Activated CD4-positive, CD25-positive, alpha-beta regulatory T cell treated with anti-CD3 and anti-CD28 coated beads, Interleukin-2, amount 50 U/mL, for 72 hours (primary cell): ENCODE data around the gene MALRD1.
"Not testable (repeated sequence)": the region's sequence is repeated elsewhere in the genome, so short reads cannot be mapped to it uniquely, and the experiment has no call there.

Experiments used
- DNase-seq: peaks from one replicate; pipeline ENCODE4 v3.0.0; 2021

MALRD1 gene

DNA sequence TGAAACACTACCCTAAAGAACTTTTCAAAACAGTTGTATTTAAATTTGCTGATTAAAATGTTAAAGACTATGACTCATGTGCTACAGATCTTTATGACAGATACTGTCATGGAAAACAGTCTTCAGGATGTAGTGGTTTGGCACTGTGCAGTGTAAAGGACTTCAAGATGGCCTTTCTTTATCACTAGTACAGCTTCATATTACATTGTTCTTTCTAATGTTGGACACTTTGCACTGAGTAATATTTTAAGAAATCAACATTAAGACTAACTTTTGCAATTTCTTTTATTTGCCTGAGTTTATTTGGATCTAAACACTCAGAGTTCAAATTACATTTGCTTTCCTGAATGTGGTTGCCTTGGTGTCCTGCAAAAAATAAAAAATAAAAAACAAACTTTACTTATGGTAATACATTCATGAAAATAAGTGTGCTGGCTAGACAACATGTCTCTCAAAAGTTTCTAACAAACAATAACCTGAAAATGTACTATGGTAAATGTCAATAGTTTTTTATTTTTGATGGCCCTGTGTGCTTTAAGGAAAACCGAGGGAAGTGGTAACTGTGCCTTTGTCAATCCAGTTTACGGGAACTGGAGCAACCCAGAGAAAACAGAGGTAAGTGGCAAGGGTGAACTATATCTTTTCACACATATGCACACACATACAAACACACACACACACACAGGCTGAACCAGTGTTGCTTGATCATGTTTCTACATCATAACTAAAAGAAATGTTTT, 681.7 kb downstream of the MALRD1 start:
- no peak for DNase-seq

DNA sequence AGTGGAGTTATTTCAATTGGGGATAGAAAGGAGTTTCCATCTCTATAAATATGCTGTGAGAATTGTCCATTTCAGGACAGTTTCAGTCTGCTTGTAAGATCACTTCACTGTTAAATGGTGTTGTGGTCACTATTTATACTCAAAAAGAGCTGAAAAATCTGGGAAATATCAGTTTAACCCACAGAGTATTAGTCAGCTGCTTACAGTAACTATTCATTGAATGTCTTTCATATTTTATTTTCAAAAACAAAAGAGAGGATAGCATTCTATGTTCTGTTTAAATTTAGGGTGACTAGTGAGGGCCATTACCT, 682.3 kb downstream of the MALRD1 start:
- DNase-seq, result no peak

DNA sequence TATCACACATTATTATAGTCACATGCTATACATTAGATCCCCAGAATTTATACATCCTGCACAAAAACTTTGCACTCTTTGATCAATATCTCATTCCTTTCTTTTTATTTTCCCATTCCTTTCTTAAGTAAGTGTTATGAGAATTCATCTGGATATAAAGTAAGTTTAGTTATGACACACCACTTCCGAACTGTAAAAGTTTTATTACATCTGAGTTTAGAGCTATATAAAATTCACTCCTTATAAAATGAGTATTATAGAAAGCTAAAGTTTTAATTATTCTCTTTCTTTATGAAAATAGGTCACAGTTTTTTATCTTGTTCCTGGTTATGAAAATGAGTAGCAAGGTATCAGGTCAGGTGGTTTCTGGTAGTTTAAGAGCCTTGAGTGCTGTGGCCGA, 683.0 kb downstream of the MALRD1 start:
- DNase-seq, result no peak

DNA sequence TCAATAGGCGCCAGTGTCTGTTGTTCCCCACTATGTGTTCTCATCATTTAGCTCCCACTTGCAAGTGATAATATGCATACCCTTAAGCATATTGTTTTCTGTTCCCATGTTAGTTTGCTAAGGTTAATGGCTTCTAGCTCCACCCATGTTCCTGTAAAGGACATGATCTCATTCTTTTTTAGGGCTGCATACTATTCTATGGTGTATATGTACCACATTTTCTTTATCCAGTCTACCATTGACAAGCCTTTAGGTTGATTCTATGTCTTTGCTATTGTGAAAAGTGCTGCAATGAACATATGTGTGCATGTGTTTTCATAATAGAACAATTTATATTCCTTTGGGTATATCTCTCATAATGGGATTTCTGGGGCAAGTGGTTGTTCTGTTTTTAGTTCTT, 689.8 kb downstream of the MALRD1 start:
- no peak for DNase-seq

DNA sequence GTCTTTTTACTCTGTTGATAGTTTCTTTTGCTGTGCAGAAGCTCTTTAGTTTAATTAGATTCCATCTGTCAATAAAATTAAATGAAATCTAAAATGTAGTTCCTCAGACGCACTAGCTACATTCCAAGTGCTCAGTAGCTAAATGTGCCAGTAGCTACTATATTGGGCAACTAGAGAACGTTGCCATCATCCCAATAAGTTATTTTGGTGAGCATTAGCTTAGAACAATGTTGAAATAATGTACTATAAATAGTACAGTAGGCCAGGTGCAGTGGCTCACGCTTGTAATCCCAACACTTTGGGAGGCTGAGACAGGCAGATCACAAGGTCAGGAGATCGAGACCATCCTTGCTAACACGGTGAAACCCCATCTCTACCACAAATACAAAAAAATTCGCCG, 690.6 kb downstream of the MALRD1 start:
- not testable (repeated sequence) for DNase-seq

DNA sequence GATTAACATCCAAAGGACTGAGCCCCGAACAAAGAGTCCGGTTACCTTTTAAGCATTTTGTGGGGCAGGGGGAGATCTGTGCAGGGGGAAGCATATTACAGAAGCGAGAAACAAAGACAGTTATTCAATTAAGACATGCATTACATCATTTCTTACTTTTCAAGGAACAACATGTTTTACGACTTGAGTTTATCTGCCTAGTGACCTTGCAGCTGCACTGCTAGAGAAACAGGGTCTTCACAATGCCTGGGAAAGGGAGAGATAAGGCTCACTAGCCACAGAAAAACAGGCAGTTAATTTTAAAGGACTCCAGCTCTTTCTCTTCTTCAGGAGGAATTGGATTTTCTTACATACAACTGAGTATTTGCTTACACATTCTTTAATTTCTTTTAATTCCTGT, 693.5 kb downstream of the MALRD1 start:
- DNase-seq, result not testable (repeated sequence)

DNA sequence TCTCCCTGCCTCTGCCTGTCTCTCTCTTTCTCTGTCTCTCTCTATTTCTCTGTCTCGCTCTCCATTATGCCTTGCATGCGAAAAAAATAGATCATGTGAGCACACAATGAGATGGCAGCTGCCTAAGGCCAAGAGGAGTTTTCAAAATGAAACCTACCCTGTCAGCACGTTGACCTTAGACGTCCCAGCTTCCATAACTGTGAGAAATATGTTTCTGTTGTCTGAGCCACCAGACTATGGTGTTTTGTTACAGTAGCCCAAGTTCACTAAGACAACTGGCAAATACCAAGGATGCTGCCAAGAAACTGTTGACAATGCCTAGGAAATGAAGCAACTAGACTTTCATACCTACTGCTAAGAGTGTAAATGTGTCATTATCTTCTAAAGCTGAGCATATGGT, 697.1 kb downstream of the MALRD1 start:
- no peak for DNase-seq

DNA sequence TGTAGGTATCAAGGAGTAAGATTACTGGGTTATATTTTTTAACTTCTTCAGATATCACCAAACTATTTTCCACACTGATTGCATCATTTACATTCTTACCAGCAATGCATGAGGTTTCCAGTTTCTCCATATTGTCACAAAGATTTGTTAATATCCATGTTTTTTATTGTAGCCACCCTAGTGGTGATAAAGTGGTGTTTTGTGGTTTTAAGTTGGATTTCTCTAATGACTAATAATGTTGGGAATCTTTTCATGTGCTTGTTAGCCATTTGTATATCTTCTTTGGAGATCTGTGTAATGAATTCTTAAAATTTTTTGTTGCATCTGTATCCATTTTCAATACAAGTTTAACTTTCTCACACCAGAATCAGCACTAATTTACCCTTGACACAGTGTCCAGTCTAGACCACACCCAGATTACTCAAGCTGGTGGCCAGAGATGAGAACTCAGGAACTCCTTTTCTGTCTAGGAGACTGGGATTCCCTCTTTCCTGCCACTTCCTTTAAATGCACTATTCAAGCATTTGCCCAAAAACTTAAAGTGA, 700.7 kb downstream of the MALRD1 start:
- DNase-seq, result no peak

DNA sequence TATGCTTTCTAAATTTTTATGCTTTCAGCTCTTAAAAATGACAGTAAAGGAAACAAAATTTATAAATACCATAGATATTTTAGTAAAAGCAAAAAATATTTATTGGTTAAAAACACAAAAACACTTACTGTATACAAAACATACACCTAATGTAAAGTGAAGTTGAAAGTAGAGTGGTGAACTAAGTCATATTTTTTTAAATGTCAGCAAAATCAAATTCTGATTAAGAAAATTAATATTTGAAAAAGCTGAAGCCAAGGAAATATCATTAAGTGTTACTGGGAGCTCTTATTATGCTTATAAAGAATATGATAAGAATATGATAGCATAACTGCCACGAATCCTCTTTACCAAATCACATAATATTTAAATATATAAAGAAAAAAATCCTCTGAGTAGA, 702.4 kb downstream of the MALRD1 start:
- no peak for DNase-seq

DNA sequence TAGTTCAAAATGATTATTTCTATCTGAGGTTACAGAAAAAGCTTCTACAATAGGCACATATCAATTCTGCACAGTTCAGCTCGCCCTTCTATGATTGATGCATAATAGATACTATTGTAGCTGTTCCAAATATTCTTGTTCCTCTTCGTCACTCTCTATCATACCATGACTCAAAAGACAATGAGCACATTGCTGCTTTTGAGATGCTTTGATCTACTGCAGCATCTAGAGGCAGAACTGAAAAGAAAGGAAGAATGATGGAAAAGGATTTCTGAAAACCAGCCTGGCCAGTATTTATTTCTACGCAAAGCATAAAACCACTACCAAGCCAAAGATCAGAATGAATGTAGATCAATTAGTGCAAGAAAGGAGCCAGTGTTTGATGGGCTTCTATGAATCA, 708.3 kb downstream of the MALRD1 start:
- DNase-seq, result no peak

DNA sequence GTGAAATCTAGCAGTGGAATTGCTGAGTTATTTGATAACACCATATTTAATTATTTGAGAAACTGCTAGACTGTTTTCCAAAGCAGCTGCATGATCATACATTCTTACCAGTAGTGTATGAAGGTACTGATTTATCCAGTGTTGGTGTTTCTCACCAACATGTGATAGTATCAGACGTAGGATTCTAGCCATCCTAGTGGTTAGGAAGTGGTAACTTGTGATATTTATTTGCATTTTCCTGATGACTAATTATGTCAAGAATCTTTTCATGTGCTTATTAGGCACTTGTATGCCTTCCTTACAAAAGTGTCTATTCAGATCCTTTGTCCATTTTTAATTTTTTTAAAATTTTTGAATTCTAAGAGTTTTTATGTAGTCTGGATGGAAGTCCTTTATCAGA, 713.4 kb downstream of the MALRD1 start:
- no peak for DNase-seq

DNA sequence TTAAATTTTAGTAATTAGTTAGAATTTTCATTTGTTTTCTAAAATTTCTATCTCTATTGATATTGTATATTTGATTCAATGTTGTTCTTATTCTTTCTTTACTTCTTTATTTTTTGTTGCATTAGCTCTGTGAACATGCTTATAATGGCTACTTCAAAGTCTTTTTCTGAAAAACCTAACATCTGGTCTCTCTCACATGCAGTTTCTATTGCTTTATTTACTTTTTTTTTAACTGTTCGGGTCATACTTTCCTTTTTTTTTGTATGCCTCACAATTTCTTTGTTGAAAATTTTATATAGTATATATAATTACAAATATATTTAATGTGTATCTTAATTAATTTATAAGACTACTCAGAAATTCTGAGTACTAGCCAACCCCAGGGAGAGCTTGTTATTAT, 715.5 kb downstream of the MALRD1 start:
- DNase-seq, result no peak

DNA sequence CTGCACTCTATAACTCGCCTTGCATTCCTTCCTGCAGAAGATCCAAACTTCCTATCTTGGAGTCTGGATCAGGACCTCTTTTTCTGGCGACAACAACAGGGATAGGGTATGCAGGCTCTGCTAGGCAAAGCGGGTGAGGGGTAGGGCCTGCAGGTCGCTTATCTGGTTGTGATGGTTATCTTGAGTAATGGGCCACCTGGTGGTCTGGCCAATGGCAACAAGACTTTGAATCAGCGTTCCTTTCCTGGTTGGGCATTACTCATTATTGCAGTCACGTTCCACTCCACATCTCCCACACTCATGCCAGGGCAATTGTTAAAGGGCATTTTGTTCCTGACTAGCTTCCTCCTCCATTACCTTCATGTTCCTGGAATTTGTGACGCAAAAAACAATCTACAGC, 719.3 kb downstream of the MALRD1 start:
- no peak for DNase-seq

DNA sequence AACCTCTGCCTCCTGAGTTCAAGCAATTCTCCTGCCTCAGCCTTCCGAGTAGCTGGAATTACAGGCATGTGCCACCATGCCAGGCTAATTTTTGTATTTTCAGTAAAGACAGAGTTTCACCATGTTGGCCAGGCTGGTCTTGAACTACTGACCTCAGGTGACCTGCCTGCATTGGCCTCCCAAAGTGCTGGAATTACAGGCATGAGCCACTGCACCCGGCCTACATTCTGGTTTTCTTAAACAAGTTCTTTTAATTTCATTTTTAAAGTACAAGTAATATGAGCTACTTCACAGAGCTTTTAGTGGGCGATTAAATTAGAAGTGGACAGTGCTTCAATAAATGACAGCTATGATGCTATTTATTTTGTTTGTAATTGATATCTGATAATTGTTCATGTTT, 721.2 kb downstream of the MALRD1 start:
- DNase-seq, result not testable (repeated sequence)

DNA sequence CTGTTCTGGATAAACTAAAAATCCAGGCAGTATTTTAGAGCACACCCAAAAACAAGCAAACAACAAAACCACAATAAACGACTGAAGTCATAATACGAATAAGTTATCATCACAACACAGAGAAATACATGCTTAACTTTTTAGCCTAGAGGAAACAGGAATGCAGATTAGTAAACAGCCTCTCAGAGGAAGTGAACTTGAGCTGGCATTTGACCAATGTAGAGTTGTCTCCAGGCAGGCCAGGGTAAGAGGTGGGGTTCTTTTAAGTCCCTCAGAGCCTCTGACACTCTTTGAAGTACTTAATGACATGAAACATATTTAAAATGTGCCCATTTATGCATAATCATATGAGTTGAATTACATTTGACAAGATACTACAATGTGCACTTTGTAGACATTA, 724.4 kb downstream of the MALRD1 start:
- DNase-seq, result no peak

DNA sequence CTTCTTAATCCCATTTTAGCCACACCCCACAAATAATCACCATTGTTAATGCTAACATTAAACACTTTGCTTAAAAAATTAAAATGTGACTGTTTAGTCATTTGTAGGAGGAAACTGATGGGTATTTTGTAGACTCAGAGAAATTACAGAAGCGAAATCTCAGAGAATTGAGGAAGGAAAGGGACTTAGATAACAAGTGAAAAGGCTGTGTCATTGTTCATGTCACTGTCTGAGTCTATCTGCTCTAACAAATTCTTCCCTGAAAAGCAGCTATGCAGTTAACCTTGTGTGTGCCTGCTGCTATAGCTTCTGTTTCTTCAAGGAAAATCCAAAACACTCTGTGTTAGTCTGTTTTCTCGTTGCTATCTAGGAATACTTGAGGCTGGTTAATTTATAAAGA, 726.7 kb downstream of the MALRD1 start:
- DNase-seq, result no peak

DNA sequence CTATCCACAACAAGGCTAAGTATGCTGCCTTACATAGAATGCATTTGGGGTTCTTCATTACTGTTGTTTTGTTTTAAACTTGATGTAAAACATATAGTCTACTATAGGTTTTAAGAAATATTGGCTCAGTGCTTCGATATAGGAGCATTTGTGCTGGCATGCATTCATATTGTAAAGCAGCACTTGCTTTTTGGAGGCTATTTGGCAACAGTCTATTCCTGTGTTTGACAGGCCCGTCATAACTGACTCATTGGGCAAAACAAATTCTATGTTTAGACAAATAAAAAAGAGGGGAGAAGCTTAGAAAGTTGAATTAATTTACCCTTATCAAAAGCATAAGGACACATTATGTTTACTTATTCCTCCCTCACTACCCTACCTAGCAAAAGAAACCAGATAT, 729.2 kb downstream of the MALRD1 start:
- DNase-seq, result no peak

DNA sequence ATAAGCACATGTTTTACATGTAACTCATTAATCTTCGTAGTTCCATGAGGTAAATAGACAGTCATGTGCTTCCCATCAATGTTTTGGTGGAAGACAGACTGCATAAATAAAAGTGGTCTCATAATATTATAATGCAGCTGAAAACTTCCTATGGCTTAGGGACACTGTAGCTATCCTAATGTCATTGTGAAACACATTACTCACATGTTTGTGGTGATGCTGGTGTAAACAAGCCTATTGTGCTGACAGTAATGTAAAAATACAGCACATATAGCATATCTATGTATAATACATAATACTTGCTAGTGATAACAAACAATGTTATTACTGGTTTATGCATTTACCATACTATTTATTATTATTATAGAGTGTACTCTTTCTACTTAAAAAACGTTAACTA, 730.4 kb downstream of the MALRD1 start:
- DNase-seq, result no peak

DNA sequence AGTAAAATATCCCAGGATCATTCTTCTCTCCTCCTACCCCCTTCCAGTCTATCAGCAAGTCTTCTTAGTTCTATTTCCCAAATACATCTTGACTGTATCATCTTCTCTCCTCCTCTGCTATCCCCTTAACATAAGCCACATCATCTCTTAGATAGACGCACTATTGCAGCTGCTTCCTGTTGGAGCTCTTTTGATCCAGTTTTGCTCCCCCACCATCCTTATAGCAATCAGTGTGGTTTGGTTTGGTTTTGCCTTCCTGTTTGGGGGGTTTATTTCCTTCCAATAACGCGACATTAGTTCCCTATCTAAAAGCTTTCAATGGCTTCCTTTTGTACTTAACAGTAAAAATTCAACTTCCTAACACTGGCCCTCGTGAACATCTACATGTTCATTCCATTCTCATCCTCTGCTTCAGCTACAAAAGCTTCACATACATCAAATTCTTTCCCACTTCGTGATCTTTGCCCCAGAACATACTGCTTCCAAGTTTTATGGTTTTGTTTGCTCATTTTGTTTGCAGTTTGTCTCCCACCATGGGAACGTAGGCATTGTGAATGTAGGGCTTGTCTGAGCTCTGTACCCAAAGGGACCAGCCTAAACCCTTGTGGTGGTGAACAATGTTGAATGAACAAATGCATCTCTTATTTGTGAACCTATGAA, 734.0 kb downstream of the MALRD1 start:
- no peak for DNase-seq

DNA sequence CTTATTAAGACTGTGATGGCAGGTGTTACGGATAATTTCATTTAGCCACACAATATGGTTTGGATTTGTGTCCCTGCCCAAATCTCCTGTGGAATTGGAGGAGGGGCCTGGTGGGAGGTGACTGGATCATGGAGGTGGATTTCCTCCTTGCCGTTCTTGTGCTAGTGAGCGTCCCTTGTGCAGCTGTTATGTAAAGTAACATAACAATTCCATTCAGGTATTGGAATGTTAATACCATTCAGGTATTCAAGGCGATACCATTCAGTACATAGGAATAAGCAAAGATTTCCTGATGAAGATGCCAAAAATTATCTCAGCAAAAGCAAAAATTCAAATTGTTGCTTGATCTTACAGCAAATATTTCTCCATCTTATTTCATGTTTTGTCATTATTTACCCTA, 735.1 kb downstream of the MALRD1 start:
- no peak for DNase-seq
